GM12872 (cell line): ENCODE data around the gene LOXHD1.

ENCODE experiments used
- TF ChIP-seq, protein P1 (sequence below): IDR thresholded peaks from 3 replicates; pipeline ENCODE4 v1.5.1; 2011; ENCODE audit warnings: low read depth, mild to moderate bottlenecking, low read length, moderate library complexity; ENCODE audit not compliant: insufficient read depth

LOXHD1 gene

DNA sequence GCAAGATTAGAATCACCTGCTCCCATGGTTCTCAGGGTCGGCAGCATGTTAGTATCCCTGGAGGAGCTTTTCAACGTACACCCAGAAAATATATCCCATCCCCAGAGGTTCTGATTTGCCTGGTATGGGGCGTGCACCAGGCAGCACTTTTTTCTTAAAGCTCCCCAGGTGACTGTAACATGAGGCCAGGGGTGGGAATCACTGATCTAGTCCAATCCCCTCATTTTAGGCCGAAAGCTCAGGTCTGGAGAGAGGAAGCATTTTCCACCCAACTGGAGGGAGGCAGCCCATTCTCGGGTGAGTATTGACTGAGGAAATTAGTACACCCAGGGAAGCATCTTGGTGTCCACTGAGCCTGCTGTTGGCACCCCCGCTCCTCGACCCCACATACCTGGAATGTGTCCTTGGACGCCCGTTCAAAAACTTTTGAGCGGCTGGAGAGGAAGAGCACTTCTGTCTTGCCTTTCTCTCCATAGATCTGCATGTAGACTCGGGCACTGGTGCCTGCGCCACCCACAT is 94.3 kb downstream of the LOXHD1 start:
- TF ChIP-seq, protein P1, sequence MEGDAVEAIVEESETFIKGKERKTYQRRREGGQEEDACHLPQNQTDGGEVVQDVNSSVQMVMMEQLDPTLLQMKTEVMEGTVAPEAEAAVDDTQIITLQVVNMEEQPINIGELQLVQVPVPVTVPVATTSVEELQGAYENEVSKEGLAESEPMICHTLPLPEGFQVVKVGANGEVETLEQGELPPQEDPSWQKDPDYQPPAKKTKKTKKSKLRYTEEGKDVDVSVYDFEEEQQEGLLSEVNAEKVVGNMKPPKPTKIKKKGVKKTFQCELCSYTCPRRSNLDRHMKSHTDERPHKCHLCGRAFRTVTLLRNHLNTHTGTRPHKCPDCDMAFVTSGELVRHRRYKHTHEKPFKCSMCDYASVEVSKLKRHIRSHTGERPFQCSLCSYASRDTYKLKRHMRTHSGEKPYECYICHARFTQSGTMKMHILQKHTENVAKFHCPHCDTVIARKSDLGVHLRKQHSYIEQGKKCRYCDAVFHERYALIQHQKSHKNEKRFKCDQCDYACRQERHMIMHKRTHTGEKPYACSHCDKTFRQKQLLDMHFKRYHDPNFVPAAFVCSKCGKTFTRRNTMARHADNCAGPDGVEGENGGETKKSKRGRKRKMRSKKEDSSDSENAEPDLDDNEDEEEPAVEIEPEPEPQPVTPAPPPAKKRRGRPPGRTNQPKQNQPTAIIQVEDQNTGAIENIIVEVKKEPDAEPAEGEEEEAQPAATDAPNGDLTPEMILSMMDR, result no peak

DNA sequence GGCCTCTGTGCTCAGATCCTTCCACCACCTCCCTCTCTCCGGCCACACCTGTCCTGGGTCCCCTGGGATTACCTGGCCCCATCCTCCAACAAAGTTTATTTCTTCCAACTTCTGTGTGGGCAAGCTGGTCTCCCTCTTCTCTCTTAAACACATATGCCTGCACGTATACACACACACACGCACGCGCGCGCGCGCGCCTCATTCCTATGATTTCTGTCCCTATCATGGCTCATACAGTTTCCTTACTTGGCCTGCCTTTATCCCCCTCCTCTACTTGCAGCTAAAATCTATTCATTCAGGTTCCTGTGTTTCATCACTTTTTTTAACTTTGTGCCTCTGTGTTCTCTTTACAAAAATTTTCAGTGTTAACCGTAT is 96.4 kb downstream of the LOXHD1 start:
- TF ChIP-seq, protein P1, result no peak

DNA sequence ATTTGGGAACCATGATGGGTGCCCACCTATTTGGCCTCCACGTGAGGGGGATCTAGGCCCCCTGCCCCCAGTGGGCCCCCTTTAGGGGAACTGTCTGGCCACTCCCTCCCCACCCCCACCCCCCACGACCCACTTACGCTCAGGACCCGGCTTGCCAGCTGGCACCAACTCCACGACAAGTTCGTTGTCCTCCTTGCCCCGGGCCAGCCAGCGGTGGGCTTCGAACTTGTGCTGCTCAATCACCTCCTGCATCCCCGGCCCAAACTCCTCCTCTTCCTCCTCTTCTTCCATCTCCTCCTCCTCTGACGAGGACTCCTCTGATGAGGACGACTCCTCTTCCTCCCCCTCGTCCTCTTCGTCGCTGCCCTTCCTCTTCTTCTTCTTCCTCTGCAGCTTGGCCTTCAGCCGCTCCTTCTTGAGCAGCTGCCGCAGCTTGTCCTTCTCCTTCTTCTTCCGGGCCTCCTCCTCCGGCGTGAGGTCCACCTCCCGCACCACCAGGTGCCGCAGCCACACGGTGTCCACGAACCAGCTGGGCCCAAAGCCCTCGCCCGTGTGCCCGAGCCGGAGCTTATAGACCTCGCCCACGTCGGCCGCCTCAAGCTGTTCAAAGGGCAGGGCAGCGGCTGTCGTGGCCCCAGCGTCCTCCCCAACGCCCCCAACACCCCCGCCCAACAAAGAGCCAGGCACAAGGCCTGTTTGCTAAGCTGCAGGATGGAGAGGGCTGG is 96.9 kb downstream of the LOXHD1 start:
- TF ChIP-seq, protein P1, result no peak

DNA sequence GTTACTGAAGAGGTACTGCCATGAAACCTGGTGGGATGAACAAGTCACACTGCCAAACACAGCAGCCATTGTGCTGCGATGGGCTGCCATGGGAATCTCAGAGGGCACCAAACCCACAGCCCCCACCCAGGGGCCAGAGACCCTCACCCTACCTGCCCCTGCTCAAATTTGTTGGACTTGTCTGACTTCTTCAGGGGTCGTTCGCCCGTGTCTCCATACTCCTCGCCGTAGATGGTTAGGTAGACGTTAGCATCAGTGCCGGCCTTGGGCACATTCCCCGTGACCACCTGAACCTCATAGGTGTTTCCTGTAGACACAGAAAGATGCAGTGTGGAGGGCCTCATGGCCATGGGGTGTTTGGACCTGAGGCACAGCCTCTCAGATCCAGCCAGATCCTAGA is 97.7 kb downstream of the LOXHD1 start:
- TF ChIP-seq, protein P1, result no peak

DNA sequence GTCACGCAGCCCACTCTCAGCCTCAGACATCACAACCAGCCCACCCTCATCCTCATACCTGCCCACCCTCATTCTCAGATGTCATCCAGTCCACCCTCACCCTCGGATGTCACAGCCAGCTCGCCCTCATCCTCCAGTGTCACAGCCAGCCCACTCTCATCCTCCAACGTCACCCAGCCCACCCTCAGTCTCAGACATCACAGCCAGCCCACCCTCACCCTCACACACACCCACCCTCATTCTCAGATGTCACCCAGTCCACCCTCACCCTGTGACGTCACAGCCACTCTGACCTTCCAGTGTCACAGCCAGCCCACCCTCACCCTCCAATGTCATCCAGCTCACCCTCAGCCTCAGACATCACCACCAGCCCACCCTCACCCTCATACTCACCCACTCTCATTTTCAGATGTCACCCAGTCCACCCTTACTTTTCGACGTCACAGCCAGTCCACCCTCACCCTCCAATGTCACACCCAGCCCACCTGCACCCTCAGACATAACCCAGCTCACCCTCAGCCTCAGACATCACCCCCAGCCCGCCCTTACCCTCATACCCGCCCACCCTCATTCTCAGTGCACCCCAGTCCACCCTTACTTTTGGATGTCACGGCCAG is 100.3 kb downstream of the LOXHD1 start:
- TF ChIP-seq, protein P1, result no peak

DNA sequence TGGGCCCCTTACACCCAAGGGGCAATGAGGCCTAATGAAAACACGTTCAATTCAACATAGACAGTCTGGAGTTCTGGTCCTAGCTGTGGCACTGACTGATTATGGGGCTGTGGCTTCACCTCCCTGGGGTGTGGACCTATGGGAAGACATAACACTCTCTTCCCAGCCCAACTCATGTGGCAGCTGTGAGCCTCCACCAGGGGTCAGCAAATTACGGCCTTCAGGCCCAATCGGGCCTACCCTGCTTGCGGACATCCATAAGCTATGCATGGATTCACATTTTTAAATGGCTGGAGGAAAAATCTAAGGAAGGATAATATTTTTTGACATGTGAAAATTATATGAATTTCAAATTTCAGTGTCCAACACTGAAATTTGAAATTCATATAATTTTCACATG is 101.3 kb downstream of the LOXHD1 start:
- TF ChIP-seq, protein P1, result peak; percentile 58

DNA sequence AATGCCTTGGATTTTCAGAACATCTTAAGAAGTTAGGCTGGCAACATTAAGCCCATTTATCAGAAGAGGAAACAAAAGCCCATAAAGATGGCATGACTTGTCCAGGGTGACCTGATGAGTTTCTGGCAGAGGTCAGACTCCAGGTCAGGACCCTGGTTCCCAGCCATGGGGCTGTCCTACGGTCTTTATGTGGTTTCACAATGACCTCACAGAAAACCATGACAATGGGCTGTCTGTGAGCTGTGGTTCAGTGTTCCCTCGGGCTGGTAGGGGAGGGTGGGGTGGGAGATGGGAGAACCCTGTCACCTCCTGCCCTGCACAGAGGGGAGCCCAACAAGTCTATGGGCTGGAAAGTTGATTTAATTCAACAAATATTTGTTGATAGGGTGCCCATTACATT is 101.8 kb downstream of the LOXHD1 start:
- TF ChIP-seq, protein P1, result no peak
